Fibroblast of lung (primary cell): ENCODE results near the gene KCNN3.

Source experiments
- CTCF ChIP-seq, 2 donors: IDR thresholded peaks in 1 of 2; conservative IDR thresholded peaks in 1 of 2; 1 replicate in 1 of 2; 2 replicates in 1 of 2; pipeline ENCODE4 v1.5.1; 2011 to 2012; ENCODE audit warnings: low read length in 2 of 2, control low read depth in 1 of 2, inconsistent platforms in 1 of 2, low read depth in 1 of 2, mild to moderate bottlenecking in 1 of 2
- EZH2 ChIP-seq: IDR thresholded peaks from 2 replicates; pipeline ENCODE4 v1.5.1; 2012; ENCODE audit warnings: low read length, control low read depth, mild to moderate bottlenecking; ENCODE audit errors: missing control alignments

DNA sequence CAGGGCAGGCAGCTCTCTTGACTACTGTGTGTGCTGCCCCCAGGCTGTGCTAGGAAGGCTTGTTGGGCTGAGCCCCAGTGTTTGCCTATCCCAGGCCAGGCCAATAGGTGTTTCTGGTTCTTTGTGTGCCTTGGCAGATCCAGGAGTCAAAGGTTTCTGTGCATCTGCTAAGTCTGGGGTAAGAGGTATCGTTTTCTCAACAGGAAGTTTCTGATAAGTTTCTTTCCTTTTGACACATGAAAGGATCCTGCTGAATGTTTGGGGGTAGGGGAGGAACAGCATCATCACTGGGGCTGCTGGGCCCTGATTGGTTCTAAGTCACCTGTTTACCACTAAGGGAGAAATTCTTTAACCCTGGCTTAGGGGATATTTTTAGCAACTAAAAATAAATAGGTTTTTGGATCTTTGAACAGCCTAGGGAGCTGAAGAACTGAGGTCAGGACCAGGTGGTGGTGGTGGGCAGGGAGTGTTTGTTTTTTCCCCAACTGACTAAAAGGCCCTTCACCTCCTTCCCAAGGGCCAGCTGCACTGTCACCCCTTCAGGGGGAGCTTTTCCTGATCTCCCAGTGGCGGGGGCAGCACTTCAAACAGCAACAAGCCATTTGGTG is 85.1 kb downstream of the KCNN3 start:
- no peak for TF ChIP-seq CTCF (conservative IDR thresholded peaks at IDR 0.05 in 1 of 2, IDR thresholded peaks at IDR 0.05 in 1 of 2; ENCODE audit: low read depth in 1 of 2, low read length in 2 of 2)
- TF ChIP-seq EZH2: no peak
